NCI-H82 treated with DMSO at 0.1 percent for 48 hours (cell line): ENCODE results near the gene PAK1.

ENCODE experiments used
- DNase-seq: peaks from one replicate; lab custom pipeline; 2025; ENCODE audit not compliant: unreplicated experiment; lab: John Stamatoyannopoulos, UW

PAK1 gene

DNA sequence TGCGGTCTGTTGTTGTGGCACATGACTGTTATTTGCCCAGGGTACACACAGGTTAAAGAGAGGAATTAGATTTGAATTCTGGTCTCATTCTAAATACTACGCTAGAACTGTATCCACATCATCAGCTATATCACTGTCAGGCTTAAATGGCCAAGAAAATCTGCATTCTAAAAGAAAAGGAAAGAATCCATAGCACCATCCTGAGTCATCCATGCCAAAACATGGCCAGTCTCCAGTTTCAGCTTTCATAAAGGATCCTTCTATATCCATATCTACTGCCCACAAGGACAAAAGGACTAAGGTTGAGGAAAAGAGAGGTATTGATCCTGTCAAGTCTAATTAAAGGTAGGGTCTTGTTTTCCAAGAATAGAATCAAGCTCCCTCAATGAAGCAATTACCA lies 98.8 kb downstream of the PAK1 start:
- no peak for DNase-seq

DNA sequence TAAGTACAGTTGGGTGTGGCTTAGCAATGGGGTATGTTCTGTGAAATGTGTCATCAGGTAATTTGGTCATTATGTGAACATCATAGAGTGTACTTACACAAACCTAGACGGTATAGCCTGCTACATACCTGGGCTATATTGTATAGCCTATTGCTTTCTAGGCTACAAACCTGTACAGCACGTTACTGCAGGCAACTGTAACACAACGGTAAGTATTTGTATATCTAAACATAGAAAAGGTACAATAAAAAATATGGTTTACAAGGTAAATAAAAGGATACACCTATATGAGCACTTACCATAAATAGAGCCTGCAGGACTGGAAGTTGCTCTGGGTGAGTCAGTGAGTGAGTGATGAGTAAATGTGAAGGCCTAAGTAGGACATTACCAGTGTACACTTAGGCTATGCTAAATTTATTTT lies 99.3 kb downstream of the PAK1 start:
- DNase-seq: no peak

- peak; percentile 62 for DNase-seq
Observed at GRCh38 chr11:77374108-77374507, 99.8 kb downstream of the PAK1 start.

GRCh38 chr11:77372726-77373125 lies 101.2 kb downstream of the PAK1 start:
- DNase-seq: no peak

GRCh38 chr11:77371646-77372045 lies 102.2 kb downstream of the PAK1 start:
- DNase-seq: peak; percentile 42

- no peak for DNase-seq
Observed at GRCh38 chr11:77370217-77370616, 103.7 kb downstream of the PAK1 start.

DNA sequence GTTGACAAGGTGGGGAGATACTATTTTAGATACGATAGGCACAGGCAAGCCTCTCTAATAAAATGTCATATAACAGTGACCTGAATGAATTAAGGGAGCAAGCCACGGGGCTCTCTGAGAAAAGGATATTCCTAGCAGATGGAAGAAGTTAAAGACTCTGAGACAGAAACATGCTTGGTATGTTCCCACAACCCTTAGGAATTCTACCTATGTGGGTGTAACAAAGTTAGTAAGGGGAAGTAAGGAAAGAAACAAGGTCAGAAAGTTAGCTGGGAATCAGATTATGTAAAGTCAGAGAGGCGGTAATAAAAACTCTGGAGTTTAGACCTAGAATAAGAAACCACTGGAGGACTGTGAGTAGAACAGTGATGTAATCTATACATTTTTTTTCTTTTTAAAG lies 112.7 kb downstream of the PAK1 start:
- DNase-seq: no peak

DNA sequence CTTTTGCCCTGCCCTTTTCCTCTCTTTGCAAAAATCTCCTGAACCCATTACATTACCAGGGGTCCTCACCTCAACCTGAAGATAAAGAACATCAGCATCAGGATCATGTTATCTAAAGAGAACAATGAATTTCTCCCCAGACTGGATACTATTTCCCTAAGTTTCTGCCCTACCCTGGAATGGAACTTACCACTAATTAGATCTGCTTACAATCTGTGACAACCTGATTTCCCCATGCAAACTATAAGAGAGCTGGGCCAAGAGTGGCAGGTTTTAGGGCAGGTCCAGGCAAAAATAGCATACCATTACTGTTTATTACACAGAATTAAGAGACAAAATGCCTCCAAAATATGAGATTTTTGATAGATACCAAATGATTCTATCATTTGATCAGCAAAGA lies 114.4 kb downstream of the PAK1 start:
- no peak for DNase-seq

GRCh38 chr11:77353131-77353530 lies 120.8 kb downstream of the PAK1 start:
- DNase-seq: no peak

DNA sequence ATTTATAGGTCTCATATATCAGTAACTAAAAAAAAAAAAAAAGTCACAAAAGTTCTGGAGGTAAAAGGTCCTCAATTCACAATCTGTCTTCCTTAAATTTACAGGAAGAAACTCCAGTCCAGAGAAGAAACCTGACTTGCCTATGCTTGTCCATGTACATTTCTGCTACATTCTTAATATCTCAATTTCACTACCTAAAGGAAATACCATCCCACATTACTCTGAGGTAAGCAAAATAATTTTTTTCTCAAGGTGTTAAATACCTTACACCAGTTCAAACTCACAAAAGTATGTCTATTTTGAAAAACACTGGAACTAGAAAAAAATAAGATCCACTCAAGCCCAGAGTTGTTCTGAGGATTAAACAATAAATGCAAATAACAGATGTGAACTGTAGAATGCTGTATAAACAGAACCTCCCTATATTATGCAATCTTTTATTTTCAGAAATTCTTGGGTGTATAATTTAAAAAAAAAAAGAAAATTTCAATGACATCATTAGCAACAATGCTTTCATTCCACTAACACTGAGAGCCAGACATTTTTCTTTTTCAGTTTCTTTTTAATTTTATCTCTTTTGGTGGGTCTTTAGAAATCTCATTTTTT lies 122.5 kb downstream of the PAK1 start:
- DNase-seq: no peak

GRCh38 chr11:77347948-77348347 lies 125.9 kb downstream of the PAK1 start:
- no peak for DNase-seq

- no peak for DNase-seq
Observed at GRCh38 chr11:77346906-77347603, 126.8 kb downstream of the PAK1 start.

GRCh38 chr11:77345621-77346020 lies 128.3 kb downstream of the PAK1 start:
- no peak for DNase-seq

GRCh38 chr11:77340501-77340900 lies 133.4 kb downstream of the PAK1 start:
- no peak for DNase-seq

DNA sequence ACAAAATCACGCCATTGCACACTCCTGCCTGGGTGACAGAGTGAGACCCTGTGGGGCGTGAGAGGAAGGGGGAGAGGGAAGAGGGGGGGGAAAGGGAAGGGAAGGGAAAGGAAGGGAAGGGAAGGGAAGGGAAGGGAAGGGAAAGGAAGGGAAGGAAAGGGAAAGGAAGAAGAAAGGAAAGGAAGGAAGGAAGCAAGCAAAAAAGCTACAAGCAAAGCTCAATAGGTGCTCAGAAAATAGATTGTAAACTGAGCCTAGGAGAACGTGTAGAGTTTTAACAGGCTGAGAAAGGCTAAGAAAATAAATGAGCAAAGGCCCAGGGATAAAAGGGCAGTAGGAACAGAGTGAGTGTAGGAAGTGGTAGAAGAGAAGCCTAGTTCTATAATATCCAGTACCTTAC lies 141.6 kb downstream of the PAK1 start:
- DNase-seq: no peak

GRCh38 chr11:77325159-77325558 lies 148.7 kb downstream of the PAK1 start:
- DNase-seq: no peak

- DNase-seq: no peak
Observed at GRCh38 chr11:77324508-77324907, 149.4 kb downstream of the PAK1 start.

DNA sequence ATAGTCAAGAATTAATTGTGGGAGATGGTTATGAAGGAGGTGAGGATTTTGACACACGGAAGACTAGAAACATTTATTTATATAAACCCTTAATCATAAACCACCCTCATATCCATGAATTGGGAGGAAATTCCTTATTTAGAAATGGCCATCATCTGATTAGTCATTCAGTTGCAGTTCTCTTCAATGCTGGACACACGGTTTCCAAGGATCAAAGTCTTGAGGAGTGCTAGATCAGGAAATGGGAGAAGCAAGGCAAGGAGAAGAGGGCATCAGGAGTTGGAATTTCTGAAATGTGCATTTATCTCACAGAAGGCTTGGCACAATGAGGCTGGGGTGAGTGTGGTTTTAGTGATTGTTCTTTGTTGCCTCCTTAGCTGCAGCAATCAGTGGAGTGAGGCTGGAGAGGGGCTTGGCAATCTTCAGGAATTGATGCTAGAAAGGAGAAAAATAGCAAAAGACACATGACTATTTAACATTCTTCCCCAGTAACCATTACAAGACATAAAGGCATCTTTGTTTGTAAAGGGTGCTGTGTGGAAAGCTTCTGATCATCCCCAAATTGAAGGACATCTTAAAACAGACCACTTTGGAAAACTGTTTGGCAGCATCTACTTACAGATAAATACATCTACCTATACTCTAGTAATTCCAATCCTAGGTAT lies 150.8 kb downstream of the PAK1 start:
- DNase-seq: no peak

DNA sequence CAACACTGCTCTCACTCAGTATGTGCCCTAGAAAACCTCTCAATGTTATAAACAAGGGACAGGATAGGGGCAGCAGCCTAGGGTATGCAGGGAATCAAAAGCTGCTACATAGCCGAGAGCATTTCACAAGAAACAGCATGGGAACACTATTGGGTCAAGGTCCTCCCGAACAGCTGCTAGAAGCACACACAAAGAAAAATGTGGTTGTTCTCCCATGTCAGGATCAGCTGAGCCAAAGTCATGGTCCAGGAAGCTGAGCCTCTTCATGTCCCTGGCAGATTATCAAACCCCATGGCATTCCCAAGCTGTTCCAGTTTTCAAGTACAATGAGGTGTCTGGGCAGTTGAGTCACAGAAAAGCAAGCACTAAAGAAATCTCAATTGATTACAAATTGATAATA lies 151.4 kb downstream of the PAK1 start:
- DNase-seq: no peak

DNA sequence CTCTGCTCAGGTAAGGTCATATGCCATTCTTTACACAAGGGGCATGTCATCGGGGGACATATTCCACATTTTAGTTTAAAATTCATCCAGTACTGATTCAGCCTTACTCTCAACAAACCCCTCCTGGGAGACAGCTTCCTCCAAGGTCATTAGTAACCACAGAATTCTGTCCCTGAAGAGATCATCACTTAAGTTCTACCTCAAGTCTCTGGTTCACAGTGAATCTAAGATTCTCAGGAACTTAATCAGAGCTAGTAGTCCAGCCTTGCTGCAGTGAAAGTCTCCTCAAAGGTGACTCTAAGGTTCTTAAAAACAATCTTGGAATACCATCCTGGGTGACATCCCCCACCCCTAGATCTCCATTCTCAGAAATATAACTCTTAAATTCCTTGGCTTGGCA lies 153.5 kb downstream of the PAK1 start:
- no peak for DNase-seq

DNA sequence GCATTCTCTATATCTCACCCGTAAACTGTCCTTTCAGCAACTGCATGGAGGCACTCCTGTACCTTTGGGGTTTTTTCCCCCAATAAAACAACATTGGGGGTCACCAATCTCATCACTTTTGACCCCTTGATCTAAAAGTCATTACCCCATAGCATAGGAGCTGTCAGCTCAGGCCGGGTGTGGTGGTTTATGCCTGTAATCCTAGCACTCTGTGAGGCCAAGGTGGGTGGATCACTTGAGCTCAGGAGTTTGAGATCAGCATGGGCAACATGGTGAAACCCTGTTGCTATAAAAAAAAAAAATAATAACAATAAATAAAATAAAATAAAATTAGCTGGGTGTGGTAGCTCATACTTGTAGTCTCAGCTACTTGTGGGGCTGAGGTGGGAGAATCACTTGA lies 155.3 kb downstream of the PAK1 start:
- DNase-seq: no peak

- DNase-seq: no peak
Observed at GRCh38 chr11:77316733-77317342, 157.1 kb downstream of the PAK1 start.
